Measurements from ENCODE around the gene SIRPA.

GRCh38 chr20:1906361-1907051 is 11.3 kb downstream of the SIRPA start:
- TF ChIP-seq, protein P1, sequence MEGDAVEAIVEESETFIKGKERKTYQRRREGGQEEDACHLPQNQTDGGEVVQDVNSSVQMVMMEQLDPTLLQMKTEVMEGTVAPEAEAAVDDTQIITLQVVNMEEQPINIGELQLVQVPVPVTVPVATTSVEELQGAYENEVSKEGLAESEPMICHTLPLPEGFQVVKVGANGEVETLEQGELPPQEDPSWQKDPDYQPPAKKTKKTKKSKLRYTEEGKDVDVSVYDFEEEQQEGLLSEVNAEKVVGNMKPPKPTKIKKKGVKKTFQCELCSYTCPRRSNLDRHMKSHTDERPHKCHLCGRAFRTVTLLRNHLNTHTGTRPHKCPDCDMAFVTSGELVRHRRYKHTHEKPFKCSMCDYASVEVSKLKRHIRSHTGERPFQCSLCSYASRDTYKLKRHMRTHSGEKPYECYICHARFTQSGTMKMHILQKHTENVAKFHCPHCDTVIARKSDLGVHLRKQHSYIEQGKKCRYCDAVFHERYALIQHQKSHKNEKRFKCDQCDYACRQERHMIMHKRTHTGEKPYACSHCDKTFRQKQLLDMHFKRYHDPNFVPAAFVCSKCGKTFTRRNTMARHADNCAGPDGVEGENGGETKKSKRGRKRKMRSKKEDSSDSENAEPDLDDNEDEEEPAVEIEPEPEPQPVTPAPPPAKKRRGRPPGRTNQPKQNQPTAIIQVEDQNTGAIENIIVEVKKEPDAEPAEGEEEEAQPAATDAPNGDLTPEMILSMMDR (optimal IDR thresholded peaks at IDR 0.05 in 1 of 3, IDR thresholded peaks at IDR 0.05 in 1 of 3, conservative IDR thresholded peaks at IDR 0.05 in 1 of 3; ENCODE audit: extremely low read depth in 1 of 3, insufficient read depth in 2 of 3, low read length in 3 of 3), result no peak
- no peak for TF ChIP-seq EZH2 (IDR thresholded peaks at IDR 0.05; ENCODE audit: low read length)
